Suprapubic skin (tissue), 4 donors: ENCODE results near the gene ZNF559. TPM values are rescaled to one million over a fixed set of nuclear protein-coding genes. Genes with fewer than 3 reads are reported as not detected.

Experiments used
- DNase-seq, 2 donors: peaks; one replicate each; pipeline ENCODE4 v3.0.0-alpha.2; 2019; ENCODE audit warnings: low spot score in 2 of 2
- H3K27ac ChIP-seq: fragments of 200-600 bp; sonication (generic); one replicate; pipeline ENCODE4 v1.5.1; 2019
- H3K27me3 ChIP-seq: fragments of 200-600 bp; sonication (generic); one replicate; pipeline ENCODE4 v1.5.1; 2019
- H3K36me3 ChIP-seq: fragments of 200-600 bp; sonication (generic); one replicate; pipeline ENCODE4 v1.5.1; 2019
- H3K4me1 ChIP-seq: fragments of 200-600 bp; sonication (generic); one replicate; pipeline ENCODE4 v1.5.1; 2019
- H3K4me3 ChIP-seq: fragments of 200-600 bp; sonication (generic); one replicate; pipeline ENCODE4 v1.5.1; 2019; ENCODE audit warnings: mild to moderate bottlenecking
- H3K9me3 ChIP-seq: fragments of 200-600 bp; sonication (generic); one replicate; pipeline ENCODE4 v1.5.1; 2019
- EP300 ChIP-seq: sonication (generic); formaldehyde crosslinking; IDR thresholded peaks from one replicate; pipeline ENCODE4 v1.6.1; 2017; ENCODE audit warnings: antibody characterized with exemption
- POLR2A ChIP-seq, 2 donors: fragments of 450-650 bp; IDR thresholded peaks; one replicate each; pipeline ENCODE4 v1.6.1; 2017; ENCODE audit warnings: antibody characterized with exemption in 2 of 2, mild to moderate bottlenecking in 2 of 2, moderate library complexity in 2 of 2
- POLR2AphosphoS5 ChIP-seq, 3 donors: sonication (generic); formaldehyde crosslinking; IDR thresholded peaks; one replicate each; pipeline ENCODE4 v1.6.1; 2017; ENCODE audit warnings: antibody characterized with exemption in 3 of 3
- WGBS: methylation state at CpG from one replicate; pipeline ENCODE4 v1.1.5; 2018; 5-methylcytosine and 5-hydroxymethylcytosine counted together
- total RNA-seq, 4 donors: library from RNA; depleted of rRNA; stranded (reverse); fragments of >200 nt; gene quantifications; one replicate each; pipeline ENCODE4 v1.1.0, GENCODE V29; 2016
- TF ChIP-seq, protein P1 (sequence below), 2 donors: fragments of 200-600 bp in 1 of 2; fragments of 450-650 bp in 1 of 2; sonication (generic) in 1 of 2; IDR thresholded peaks; one replicate each; pipeline ENCODE4 v1.5.1; 2016 to 2019; ENCODE audit warnings: antibody characterized with exemption in 2 of 2, mild to moderate bottlenecking in 1 of 2, moderate library complexity in 1 of 2

ZNF559 gene
- total RNA-seq, 4 donors from 2014 or later: 11.2 to 19.0 (median 12.4) TPM

DNA sequence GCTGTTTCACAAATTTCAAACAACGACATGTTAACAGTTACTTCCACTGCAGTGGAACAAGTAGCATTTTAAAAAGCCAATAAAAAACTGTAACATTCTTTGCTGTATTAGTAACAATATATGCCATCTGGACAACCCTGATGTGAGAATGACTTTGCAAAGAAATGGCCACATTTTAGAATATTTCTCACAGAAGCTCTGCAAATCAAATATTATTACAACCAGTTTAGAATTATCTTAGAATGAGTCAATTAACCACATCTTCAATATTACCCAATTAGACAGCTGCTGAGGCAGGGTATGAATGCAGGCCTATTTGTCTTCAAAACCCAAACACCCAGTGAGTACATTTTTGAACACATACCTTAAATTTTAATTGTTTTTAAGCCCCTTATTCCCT, 17.5 kb upstream of the ZNF559 start:
- peaks cover 4% of the 10 kb centered on the region for H3K9me3 ChIP-seq
- no peak for TF ChIP-seq POLR2AphosphoS5 (IDR thresholded peaks at IDR 0.05)
- no peak for TF ChIP-seq POLR2A (IDR thresholded peaks at IDR 0.05)
- TF ChIP-seq EP300: no peak
- TF ChIP-seq, protein P1, sequence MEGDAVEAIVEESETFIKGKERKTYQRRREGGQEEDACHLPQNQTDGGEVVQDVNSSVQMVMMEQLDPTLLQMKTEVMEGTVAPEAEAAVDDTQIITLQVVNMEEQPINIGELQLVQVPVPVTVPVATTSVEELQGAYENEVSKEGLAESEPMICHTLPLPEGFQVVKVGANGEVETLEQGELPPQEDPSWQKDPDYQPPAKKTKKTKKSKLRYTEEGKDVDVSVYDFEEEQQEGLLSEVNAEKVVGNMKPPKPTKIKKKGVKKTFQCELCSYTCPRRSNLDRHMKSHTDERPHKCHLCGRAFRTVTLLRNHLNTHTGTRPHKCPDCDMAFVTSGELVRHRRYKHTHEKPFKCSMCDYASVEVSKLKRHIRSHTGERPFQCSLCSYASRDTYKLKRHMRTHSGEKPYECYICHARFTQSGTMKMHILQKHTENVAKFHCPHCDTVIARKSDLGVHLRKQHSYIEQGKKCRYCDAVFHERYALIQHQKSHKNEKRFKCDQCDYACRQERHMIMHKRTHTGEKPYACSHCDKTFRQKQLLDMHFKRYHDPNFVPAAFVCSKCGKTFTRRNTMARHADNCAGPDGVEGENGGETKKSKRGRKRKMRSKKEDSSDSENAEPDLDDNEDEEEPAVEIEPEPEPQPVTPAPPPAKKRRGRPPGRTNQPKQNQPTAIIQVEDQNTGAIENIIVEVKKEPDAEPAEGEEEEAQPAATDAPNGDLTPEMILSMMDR (IDR thresholded peaks at IDR 0.05): no peak
- no peak overlapping the region for H3K27ac ChIP-seq
- no peak for DNase-seq
- H3K4me3 ChIP-seq: no peak overlapping the region
- 85% methylated on average over 1 of the region's 1 CpG for WGBS
- H3K27me3 ChIP-seq: no peaks in the 10 kb centered on the region
- H3K4me1 ChIP-seq: peaks cover 12% of the 10 kb centered on the region
- H3K36me3 ChIP-seq: peaks cover 43% of the 10 kb centered on the region

DNA sequence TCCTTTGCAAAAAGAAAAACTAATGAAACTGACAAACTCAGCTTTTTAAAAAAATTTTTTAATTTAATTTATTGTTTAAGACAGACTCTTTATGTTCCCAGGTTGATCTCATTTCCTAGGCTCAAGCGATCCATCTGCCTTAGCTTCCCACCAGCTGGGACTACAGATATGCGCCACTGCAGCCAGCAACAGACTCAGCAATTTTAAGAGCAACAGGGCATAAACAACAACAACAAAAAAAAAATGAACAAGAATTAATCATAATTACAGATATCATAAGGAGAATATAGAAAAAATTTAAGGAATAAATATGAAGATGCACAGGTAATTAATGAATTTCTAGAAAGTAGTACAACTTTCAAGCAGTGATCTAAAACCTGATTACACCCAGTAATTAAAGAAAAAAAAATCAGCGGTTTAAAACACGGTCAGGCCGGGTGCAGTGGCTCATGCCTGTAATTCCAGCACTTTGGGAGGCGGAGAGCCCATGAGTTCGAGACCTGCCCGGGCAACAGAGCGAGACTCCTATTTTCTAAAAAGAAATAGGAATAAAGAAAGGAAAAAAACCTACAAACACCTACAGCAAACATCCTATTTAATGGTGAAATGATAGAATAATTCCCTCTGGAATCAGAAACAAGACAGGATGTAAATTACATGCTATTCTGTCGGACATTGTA, 15.7 kb upstream of the ZNF559 start:
- 45% methylated on average over 10 of the region's 10 CpGs for WGBS
- Histone ChIP-seq H3K36me3 (peaks cover 26% of the 10 kb centered on the region), H3K27ac (no peak overlapping the region), H3K4me3 (peak overlapping the region; percentile 90), H3K27me3 (no peaks in the 10 kb centered on the region), H3K4me1 (peaks cover 12% of the 10 kb centered on the region), H3K9me3 (no peaks in the 10 kb centered on the region)
- no peak for DNase-seq
- TF ChIP-seq, protein P1 (IDR thresholded peaks at IDR 0.05): no peak
- TF ChIP-seq POLR2AphosphoS5 (IDR thresholded peaks at IDR 0.05) (no peak), POLR2A (IDR thresholded peaks at IDR 0.05) (no peak), EP300 (no peak)

DNA sequence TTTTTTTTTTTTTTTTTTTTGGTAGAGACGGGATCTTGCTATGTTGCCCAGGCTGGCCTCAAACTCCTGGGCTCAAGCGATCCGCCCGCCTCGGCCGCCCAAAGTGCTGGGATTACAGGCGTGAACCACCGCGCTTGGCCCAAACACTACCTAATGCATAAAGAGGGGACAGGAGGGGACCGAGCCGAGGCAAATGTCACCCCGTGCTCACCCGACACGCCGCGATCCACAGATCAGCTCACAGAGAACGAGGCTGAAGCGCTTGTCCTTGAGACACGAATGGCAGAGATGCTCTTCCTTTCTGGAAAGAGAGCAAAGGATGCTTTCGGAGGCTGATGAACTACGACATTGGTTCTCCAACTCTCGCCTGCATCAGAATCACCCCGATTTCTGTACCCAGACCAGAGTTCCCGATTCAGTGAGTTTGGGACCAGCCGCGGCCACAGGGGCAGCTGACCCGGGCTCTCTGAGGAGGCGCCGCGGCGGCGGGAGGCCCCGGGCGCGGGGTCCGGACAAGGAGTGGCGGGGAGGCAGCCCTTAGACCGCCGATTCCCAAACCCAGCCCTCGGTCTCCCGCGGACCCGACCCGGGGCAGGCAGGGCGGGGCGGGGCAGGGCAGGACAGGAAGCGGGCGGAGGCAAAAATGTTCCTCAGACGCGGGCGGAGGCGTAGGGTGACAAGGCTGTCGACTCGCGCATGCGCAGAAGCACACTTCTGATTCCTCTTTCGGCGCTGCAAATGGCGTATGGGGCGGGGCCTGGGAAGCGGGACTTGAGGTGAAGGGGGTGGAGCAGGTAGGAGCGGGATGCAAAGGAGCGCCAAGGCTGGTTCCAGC, 14.6 kb upstream of the ZNF559 start, which contains the start of gene ZNF699:
Gene ZNF699 (minus strand): TSS at position 700 of the 835 bp plus-strand sequence. CDS start 4,719 bp downstream, outside the sequence.
- Histone ChIP-seq H3K27ac (peak within 1 kb of the TSS; percentile 98), H3K9me3 (no peaks in the 10 kb centered on the region), H3K4me1 (peaks cover 12% of the 10 kb centered on the region), H3K4me3 (peak within 1 kb of the TSS; percentile 90), H3K27me3 (no peaks in the 10 kb centered on the region), H3K36me3 (peaks cover 14% of the 10 kb centered on the region)
- TF ChIP-seq POLR2A (IDR thresholded peaks at IDR 0.05): peak; percentile 30 to 60
- TF ChIP-seq POLR2AphosphoS5 (IDR thresholded peaks at IDR 0.05): peak in 2 of 3 donors; percentile 72 to 75
- TF ChIP-seq, protein P1 (IDR thresholded peaks at IDR 0.05): no peak
- no peak for TF ChIP-seq EP300
- WGBS: under 1% methylated on average over 62 of the region's 63 CpGs
- DNase-seq: peak; percentile 99 to 100

DNA sequence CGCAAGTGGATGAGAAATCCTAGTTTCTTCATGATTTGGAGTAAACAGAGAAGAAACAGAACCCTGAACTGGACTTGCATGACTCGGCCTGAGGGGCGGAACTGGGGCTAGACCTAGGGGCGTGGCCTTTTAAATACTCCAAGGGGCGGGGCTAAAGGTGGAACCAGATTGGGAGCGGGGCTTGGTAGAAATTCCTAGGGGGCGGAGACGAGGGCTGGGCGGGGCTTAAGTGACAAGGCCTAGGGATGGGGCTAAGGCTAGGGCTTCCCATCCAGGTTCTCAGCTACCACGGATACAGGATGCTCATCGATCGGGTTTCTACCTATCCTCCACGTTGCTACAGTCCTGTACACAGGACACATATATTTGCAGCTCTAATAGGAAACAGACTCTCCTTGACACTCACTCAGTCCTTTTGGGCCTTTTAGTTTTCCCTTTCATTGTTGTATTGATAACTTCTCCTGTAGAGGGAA, 14.0 kb upstream of the ZNF559 start:
- H3K4me3 ChIP-seq: peak overlapping the region; percentile 90
- TF ChIP-seq POLR2A (IDR thresholded peaks at IDR 0.05) (no peak), POLR2AphosphoS5 (IDR thresholded peaks at IDR 0.05) (no peak), EP300 (no peak)
- TF ChIP-seq, protein P1 (IDR thresholded peaks at IDR 0.05): no peak
- H3K27me3 ChIP-seq: no peaks in the 10 kb centered on the region
- peak; percentile 96 to 97 for DNase-seq
- H3K4me1 ChIP-seq: peaks cover 12% of the 10 kb centered on the region
- H3K9me3 ChIP-seq: no peaks in the 10 kb centered on the region
- 6% methylated on average over 13 of the region's 13 CpGs for WGBS
- H3K36me3 ChIP-seq: peaks cover 8% of the 10 kb centered on the region
- peak overlapping the region; percentile 98 for H3K27ac ChIP-seq

DNA sequence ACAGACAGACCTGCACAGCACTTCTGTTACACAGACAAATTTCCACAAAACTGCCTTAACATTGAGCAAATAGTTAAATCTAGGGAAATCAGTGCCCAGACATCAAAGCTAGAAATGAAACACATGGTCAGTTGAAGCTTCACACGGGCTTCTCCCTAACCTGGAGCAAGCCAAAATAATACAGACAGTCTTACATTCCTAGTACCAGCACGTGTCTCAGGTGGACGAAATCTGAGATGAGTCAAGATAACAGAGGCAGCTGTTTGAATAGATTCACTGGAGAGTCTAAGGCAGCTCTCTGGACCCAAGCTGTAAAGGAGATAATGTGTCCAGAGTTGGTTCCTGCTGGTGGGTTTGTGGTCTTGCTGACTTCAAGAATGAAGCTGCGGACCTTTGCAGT, 10.2 kb upstream of the ZNF559 start:
- TF ChIP-seq POLR2A (IDR thresholded peaks at IDR 0.05): no peak
- TF ChIP-seq, protein P1 (IDR thresholded peaks at IDR 0.05): no peak
- no peak for TF ChIP-seq POLR2AphosphoS5 (IDR thresholded peaks at IDR 0.05)
- TF ChIP-seq EP300: no peak
- WGBS: 81% methylated on average over 4 of the region's 4 CpGs
- H3K27me3 ChIP-seq: no peaks in the 10 kb centered on the region

More for the DNA sequence above, 10.2 kb upstream of the ZNF559 start:
- Histone ChIP-seq H3K4me1 (peaks cover 2% of the 10 kb centered on the region), H3K27ac (no peak overlapping the region), H3K9me3 (no peaks in the 10 kb centered on the region), H3K36me3 (no peaks in the 10 kb centered on the region), H3K4me3 (no peak overlapping the region)
- DNase-seq: no peak
